KMS-11 (cell line): ENCODE results near the gene B4GALNT3.

ENCODE experiments used
- H2AFZ ChIP-seq: fragments of 200-600 bp; sonication (generic); 2 replicates; pipeline ENCODE4 v1.6.1; 2016; ENCODE audit warnings: antibody characterized with exemption, mixed run types, low read depth
- H3K27ac ChIP-seq: fragments of 200-600 bp; sonication (generic); 2 replicates; pipeline ENCODE4 v1.6.1; 2016; ENCODE audit warnings: mild to moderate bottlenecking, mixed run types
- H3K27me3 ChIP-seq: fragments of 200-600 bp; sonication (generic); 2 replicates; pipeline ENCODE4 v1.6.1; 2017; ENCODE audit warnings: mild to moderate bottlenecking, low read depth, mixed run types, moderate library complexity; ENCODE audit not compliant: insufficient read depth
- H3K36me3 ChIP-seq: fragments of 200-600 bp; sonication (generic); 2 replicates; pipeline ENCODE4 v1.6.1; 2017; ENCODE audit warnings: mild to moderate bottlenecking, mixed run types; ENCODE audit not compliant: insufficient read depth
- H3K4me1 ChIP-seq: fragments of 200-600 bp; sonication (generic); 2 replicates; pipeline ENCODE4 v1.6.1; 2016; ENCODE audit warnings: mild to moderate bottlenecking, low read depth, mixed run types; ENCODE audit not compliant: poor library complexity, severe bottlenecking
- H3K4me2 ChIP-seq: fragments of 200-600 bp; sonication (generic); 2 replicates; pipeline ENCODE4 v1.7.0; 2016; ENCODE audit warnings: mild to moderate bottlenecking, mixed run types
- H3K4me3 ChIP-seq: fragments of 200-600 bp; sonication (generic); IDR thresholded peaks from 2 replicates; pipeline ENCODE4 v1.6.1; 2017; ENCODE audit warnings: low read depth, low read length, mixed read lengths; ENCODE audit not compliant: insufficient read depth
- H3K79me2 ChIP-seq: fragments of 200-600 bp; sonication (generic); 2 replicates; pipeline ENCODE4 v1.6.1; 2016; ENCODE audit warnings: low read depth, mixed run types; ENCODE audit not compliant: insufficient read depth
- H3K9ac ChIP-seq: fragments of 200-600 bp; sonication (generic); 2 replicates; pipeline ENCODE4 v1.6.1; 2016; ENCODE audit warnings: mild to moderate bottlenecking, mixed run types
- H4K20me1 ChIP-seq: fragments of 200-600 bp; sonication (generic); 2 replicates; pipeline ENCODE4 v1.6.1; 2016; ENCODE audit warnings: mild to moderate bottlenecking, mixed run types; ENCODE audit not compliant: insufficient read depth
- CTCF ChIP-seq: fragments of 200-600 bp; sonication (generic); conservative IDR thresholded peaks from 2 replicates; pipeline ENCODE4 v1.6.1; 2017; ENCODE audit warnings: low read depth, mild to moderate bottlenecking, antibody characterized with exemption, low read length, moderate library complexity, mixed read lengths

Gene B4GALNT3

GRCh38 chr12:526089-526488 is 66.3 kb downstream of the B4GALNT3 start:
- H3K9ac ChIP-seq: no peak overlapping the region
- H3K4me1 ChIP-seq: no peaks in the 10 kb centered on the region
- H4K20me1 ChIP-seq: no peaks in the 10 kb centered on the region
- H3K36me3 ChIP-seq: no peaks in the 10 kb centered on the region
- no peak overlapping the region for H3K4me2 ChIP-seq
- no peaks in the 10 kb centered on the region for H3K79me2 ChIP-seq
- no peak for TF ChIP-seq CTCF
- H3K27ac ChIP-seq: no peak overlapping the region
- no peak overlapping the region for H3K4me3 ChIP-seq
- H2AFZ ChIP-seq: no peak overlapping the region
- H3K27me3 ChIP-seq: no peaks in the 10 kb centered on the region

- Histone ChIP-seq H3K4me2 (no peak overlapping the region), H3K9ac (no peak overlapping the region), H3K4me3 (no peak overlapping the region), H3K4me1 (no peaks in the 10 kb centered on the region), H3K36me3 (no peaks in the 10 kb centered on the region), H3K27ac (no peak overlapping the region), H3K27me3 (no peaks in the 10 kb centered on the region), H2AFZ (no peak overlapping the region), H3K79me2 (no peaks in the 10 kb centered on the region), H4K20me1 (no peaks in the 10 kb centered on the region)
- no peak for TF ChIP-seq CTCF
Measured at GRCh38 chr12:527241-527640, 67.5 kb downstream of the B4GALNT3 start.

GRCh38 chr12:527729-528128 is 68.0 kb downstream of the B4GALNT3 start:
- H3K9ac ChIP-seq: no peak overlapping the region
- no peak overlapping the region for H3K27ac ChIP-seq
- H3K79me2 ChIP-seq: no peaks in the 10 kb centered on the region
- no peak overlapping the region for H3K4me3 ChIP-seq
- no peaks in the 10 kb centered on the region for H4K20me1 ChIP-seq
- no peaks in the 10 kb centered on the region for H3K36me3 ChIP-seq
- no peaks in the 10 kb centered on the region for H3K4me1 ChIP-seq
- H3K27me3 ChIP-seq: no peaks in the 10 kb centered on the region
- no peak overlapping the region for H2AFZ ChIP-seq
- TF ChIP-seq CTCF: no peak
- no peak overlapping the region for H3K4me2 ChIP-seq

- Histone ChIP-seq H3K4me1 (no peaks in the 10 kb centered on the region), H3K9ac (no peak overlapping the region), H3K36me3 (no peaks in the 10 kb centered on the region), H3K4me3 (no peak overlapping the region), H3K27ac (no peak overlapping the region), H3K4me2 (no peak overlapping the region), H2AFZ (no peak overlapping the region), H3K79me2 (no peaks in the 10 kb centered on the region), H3K27me3 (no peaks in the 10 kb centered on the region), H4K20me1 (no peaks in the 10 kb centered on the region)
- no peak for TF ChIP-seq CTCF
Measured at GRCh38 chr12:530308-530707, 70.6 kb downstream of the B4GALNT3 start.

GRCh38 chr12:530821-531220 is 71.1 kb downstream of the B4GALNT3 start:
- no peaks in the 10 kb centered on the region for H3K4me1 ChIP-seq
- no peak for TF ChIP-seq CTCF
- H3K9ac ChIP-seq: no peak overlapping the region
- no peak overlapping the region for H3K4me2 ChIP-seq
- H3K36me3 ChIP-seq: no peaks in the 10 kb centered on the region
- no peak overlapping the region for H3K4me3 ChIP-seq
- H3K27me3 ChIP-seq: no peaks in the 10 kb centered on the region
- no peaks in the 10 kb centered on the region for H4K20me1 ChIP-seq
- no peak overlapping the region for H3K27ac ChIP-seq
- no peaks in the 10 kb centered on the region for H3K79me2 ChIP-seq
- no peak overlapping the region for H2AFZ ChIP-seq
